ENCODE measurements around the gene SUGCT.

DNA sequence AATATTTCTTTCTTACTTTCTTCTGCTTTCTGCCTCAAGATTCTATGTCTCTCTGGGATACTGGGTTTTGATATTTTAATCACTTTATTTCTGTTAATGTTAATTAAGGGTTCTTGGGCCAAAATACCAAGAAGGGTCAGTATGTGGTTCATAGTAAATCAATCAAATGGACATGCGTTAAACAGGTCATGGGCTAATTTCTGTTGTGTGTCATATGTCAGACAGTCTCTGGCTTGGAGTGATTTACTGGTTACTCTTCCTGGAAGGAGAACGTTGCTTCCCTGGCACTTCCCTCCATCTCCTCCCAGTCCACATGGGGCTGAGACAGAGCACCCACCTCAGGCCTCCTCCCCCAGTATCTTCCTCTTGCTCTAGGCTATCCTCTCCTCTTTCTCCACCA is 489.1 kb downstream of the SUGCT start:
- TF ChIP-seq EZH2 (IDR thresholded peaks at IDR 0.05) (no peak), POLR2AphosphoS5 (IDR thresholded peaks at IDR 0.05; ENCODE audit: borderline replicate concordance, low read depth, low read length) (no peak)

Data from SK-N-MC (cell line).